ENCODE results near the gene ODAD4.

DNA sequence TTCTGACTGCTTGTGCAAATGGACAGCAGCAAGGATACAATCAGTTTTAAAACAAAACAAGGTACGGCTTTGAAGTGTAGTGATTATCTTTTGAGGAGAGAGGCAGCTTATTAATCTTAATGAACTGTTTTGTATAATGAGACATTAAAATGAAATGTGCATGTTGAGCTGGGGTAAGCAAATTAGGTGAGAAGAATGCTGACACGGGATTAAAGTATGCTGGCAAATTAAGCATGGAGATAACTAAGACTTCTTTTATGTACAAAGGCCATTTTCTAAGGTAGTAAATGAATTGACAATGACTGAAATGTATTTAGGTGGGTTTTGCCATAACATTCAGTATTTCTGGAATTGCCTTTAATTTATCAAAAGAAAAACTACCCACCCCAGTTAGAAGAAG is 68.1 kb downstream of the ODAD4 start:
- TF ChIP-seq EZH2phosphoT487 (IDR thresholded peaks at IDR 0.05; ENCODE audit: borderline replicate concordance, low read depth, low read length) = no peak
- TF ChIP-seq, protein P1, sequence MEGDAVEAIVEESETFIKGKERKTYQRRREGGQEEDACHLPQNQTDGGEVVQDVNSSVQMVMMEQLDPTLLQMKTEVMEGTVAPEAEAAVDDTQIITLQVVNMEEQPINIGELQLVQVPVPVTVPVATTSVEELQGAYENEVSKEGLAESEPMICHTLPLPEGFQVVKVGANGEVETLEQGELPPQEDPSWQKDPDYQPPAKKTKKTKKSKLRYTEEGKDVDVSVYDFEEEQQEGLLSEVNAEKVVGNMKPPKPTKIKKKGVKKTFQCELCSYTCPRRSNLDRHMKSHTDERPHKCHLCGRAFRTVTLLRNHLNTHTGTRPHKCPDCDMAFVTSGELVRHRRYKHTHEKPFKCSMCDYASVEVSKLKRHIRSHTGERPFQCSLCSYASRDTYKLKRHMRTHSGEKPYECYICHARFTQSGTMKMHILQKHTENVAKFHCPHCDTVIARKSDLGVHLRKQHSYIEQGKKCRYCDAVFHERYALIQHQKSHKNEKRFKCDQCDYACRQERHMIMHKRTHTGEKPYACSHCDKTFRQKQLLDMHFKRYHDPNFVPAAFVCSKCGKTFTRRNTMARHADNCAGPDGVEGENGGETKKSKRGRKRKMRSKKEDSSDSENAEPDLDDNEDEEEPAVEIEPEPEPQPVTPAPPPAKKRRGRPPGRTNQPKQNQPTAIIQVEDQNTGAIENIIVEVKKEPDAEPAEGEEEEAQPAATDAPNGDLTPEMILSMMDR (conservative IDR thresholded peaks at IDR 0.05; ENCODE audit: low read length) = no peak
